ENCODE data around the gene TANGO6.
A peak's percentile ranks its signal among the peaks of the same experiment; 100 is the strongest.

The TANGO6 gene

GRCh38 chr16:68843482-68844210, at the start of gene TANGO6:
TANGO6 (plus strand) TSS chr16:68843531; CDS start chr16:68843618, 87 bp downstream.
- Histone ChIP-seq H3K9me3 (ENCODE audit: severe bottlenecking) (no peaks in the 10 kb centered on the region), H3K27me3 (ENCODE audit: insufficient read depth, low read depth, severe bottlenecking) (no peaks in the 10 kb centered on the region), H3K27ac (peak within 1 kb of the TSS; percentile 86), H3K4me3 (ENCODE audit: low read depth, low read length) (peak within 1 kb of the TSS; percentile 85), H3K36me3 (no peaks in the 10 kb centered on the region)
- peak; percentile 89 for DNase-seq
- TF ChIP-seq, protein P1, sequence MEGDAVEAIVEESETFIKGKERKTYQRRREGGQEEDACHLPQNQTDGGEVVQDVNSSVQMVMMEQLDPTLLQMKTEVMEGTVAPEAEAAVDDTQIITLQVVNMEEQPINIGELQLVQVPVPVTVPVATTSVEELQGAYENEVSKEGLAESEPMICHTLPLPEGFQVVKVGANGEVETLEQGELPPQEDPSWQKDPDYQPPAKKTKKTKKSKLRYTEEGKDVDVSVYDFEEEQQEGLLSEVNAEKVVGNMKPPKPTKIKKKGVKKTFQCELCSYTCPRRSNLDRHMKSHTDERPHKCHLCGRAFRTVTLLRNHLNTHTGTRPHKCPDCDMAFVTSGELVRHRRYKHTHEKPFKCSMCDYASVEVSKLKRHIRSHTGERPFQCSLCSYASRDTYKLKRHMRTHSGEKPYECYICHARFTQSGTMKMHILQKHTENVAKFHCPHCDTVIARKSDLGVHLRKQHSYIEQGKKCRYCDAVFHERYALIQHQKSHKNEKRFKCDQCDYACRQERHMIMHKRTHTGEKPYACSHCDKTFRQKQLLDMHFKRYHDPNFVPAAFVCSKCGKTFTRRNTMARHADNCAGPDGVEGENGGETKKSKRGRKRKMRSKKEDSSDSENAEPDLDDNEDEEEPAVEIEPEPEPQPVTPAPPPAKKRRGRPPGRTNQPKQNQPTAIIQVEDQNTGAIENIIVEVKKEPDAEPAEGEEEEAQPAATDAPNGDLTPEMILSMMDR (IDR thresholded peaks at IDR 0.05; ENCODE audit: low read depth, low read length), result peak; percentile 68

GRCh38 chr16:68798398-68798797, 44.9 kb upstream of the TANGO6 start:
- DNase-seq, result no peak
- Histone ChIP-seq H3K36me3 (no peaks in the 10 kb centered on the region), H3K27ac (no peak overlapping the region), H3K9me3 (ENCODE audit: severe bottlenecking) (no peaks in the 10 kb centered on the region), H3K4me3 (ENCODE audit: low read depth, low read length) (no peak overlapping the region), H3K27me3 (ENCODE audit: insufficient read depth, low read depth, severe bottlenecking) (no peaks in the 10 kb centered on the region)
- TF ChIP-seq, protein P1 (IDR thresholded peaks at IDR 0.05; ENCODE audit: low read depth, low read length), result no peak

- H3K27me3 ChIP-seq (ENCODE audit: insufficient read depth, low read depth, severe bottlenecking), result no peaks in the 10 kb centered on the region
- no peaks in the 10 kb centered on the region for H3K9me3 ChIP-seq (ENCODE audit: severe bottlenecking)
- H3K36me3 ChIP-seq, result no peaks in the 10 kb centered on the region
- DNase-seq, result peak; percentile 72
- no peak overlapping the region for H3K4me3 ChIP-seq (ENCODE audit: low read depth, low read length)
- H3K27ac ChIP-seq, result no peak overlapping the region
- TF ChIP-seq, protein P1 (IDR thresholded peaks at IDR 0.05; ENCODE audit: low read depth, low read length), result peak; percentile 67
These were observed 43.0 kb upstream of the TANGO6 start for GRCh38 chr16:68800257-68800875.

GRCh38 chr16:68802190-68802589, 41.1 kb upstream of the TANGO6 start:
- H3K4me3 ChIP-seq (ENCODE audit: low read depth, low read length), result no peak overlapping the region
- no peak for DNase-seq
- no peak overlapping the region for H3K27ac ChIP-seq
- H3K27me3 ChIP-seq (ENCODE audit: insufficient read depth, low read depth, severe bottlenecking), result no peaks in the 10 kb centered on the region
- no peaks in the 10 kb centered on the region for H3K9me3 ChIP-seq (ENCODE audit: severe bottlenecking)
- H3K36me3 ChIP-seq, result no peaks in the 10 kb centered on the region
- TF ChIP-seq, protein P1 (IDR thresholded peaks at IDR 0.05; ENCODE audit: low read depth, low read length), result no peak

GRCh38 chr16:68806422-68806821, 36.9 kb upstream of the TANGO6 start:
- no peak overlapping the region for H3K4me3 ChIP-seq (ENCODE audit: low read depth, low read length)
- H3K27me3 ChIP-seq (ENCODE audit: insufficient read depth, low read depth, severe bottlenecking), result no peaks in the 10 kb centered on the region
- no peaks in the 10 kb centered on the region for H3K9me3 ChIP-seq (ENCODE audit: severe bottlenecking)
- no peak overlapping the region for H3K27ac ChIP-seq
- H3K36me3 ChIP-seq, result no peaks in the 10 kb centered on the region
- no peak for DNase-seq
- TF ChIP-seq, protein P1 (IDR thresholded peaks at IDR 0.05; ENCODE audit: low read depth, low read length), result no peak

All from WERI-Rb-1 (cell line).